Stimulated activated CD4-positive, alpha-beta T cell treated with anti-CD3 and anti-CD28 coated beads, Interleukin-12 subunit alpha, Interleukin-12 subunit beta, amount 100 ng/mL, for 24 hours (primary cell): ENCODE data around the gene RAP1GAP.
A peak's percentile ranks its signal among the peaks of the same experiment; 100 is the strongest.

Experiments used
- DNase-seq, 2 experiments: peaks; one replicate each; pipeline ENCODE4 v3.0.0-alpha.2; 2020; ENCODE audit warnings: low read depth in 2 of 2

The RAP1GAP gene

GRCh38 chr1:21662426-21663247 is 6.5 kb downstream of the RAP1GAP start:
- DNase-seq, result no peak

DNA sequence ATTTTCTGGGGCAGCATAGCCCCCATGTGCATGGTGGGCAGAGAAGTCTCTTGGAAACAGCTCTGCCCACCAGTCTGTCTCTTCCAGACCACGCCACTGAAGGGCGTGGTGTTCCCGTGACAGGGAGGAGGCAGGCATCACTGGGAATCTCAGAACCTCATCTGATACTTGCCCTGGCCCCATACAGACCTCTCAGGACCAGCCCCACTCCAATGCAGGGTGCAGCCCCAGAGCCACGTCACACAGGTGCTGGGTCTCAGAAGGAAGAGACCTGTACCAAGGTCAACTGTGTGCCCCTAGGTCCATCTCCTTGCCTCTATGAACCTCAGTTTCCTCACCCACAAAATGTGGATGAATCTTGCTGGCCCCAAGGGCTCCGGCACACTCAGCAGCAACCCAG is 7.3 kb downstream of the RAP1GAP start:
- DNase-seq, result no peak

DNA sequence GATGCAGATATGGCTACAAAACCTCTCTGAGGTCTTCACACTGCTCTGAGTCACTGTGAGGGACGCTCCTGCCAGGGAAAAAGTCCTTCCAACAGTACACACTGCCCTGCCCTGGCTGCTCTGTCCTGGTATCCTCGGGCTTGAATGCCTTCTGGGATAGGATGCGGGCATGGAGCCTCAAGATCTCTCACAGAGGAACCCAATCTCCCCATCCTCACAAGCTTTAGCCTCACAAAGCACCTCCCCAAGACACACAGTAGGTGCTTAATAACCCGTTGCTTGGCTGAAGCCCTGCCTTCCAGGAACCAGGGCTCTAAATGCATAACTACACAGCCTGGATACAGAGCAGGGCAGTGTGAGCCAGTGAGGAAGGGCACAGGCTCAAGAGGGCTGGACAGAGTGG is 9.2 kb downstream of the RAP1GAP start:
- no peak for DNase-seq

DNA sequence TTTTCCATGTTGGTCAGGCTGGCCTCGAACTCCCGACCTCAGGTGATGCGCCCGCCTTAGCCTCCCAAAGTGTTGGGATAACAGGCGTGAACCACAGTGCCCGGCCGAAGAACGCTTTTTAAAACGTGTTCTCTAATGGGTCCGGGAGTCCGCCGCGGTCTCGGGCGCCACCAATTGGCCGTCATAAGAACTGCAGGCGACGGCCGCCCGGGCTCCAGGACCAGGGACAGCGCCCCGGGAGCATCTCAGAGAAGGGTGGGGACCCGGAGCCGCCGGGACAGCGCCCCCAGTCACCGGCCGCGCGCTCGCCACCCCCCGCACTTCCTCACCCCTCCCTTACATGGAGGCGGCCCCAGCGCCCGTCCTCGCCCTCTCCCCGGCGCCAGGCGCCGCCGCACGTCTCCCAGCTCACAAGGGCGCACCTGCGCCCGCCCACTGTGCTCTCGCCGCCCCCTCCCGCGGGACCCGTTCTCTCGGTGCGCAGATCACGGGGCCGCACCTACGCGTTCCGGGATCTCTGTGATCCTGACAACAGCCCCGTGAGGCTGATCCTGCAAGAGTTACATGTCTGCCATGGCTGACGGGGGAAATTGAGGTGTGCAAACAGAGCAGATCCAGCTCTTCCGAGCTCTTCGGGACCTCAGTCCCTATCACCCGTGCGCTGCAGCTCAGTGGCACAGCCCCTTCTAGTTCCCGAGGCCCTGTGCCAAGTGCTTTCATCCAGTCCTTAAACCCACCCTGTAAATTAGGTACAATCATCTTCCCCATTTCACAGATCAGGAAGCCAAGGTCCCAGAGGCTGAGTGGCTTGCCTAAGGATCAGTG is 9.8 kb downstream of the RAP1GAP start:
- DNase-seq, result peak; percentile 60 to 68

DNA sequence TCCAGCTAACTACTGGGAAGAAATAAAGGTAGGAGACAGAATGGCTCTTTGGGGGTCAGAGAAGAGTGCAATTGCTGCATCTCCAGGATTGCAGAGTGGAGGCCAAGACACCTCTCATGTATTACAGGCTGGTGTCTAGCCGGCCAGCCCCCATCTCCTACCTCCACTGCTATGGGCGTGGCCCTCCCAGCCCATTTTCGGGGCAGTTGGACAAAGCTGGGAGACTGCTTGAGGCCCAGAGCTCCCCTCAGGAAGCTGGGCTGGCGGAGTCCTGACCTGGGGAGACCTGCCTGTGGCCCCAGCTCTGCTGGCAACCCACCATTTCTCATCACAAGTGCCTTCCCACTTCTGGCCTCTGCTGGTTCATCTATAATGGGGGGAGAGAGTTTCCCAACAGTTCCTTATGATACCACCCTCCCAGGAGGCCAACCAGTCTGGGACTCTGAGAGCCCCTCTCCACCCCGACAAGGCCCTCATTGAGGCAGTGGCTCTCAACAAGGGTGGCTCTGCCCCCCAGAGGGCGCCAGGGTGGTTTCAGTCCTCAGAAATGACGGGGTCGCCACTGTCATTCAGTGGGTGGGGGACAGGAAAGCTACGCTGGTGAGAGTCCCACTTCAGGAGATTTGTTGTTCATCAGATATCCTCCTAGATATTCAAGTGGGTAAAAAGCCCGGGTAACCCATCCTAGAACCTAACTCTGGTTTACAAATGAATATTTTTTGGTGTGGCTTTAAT is 11.5 kb downstream of the RAP1GAP start:
- no peak for DNase-seq

DNA sequence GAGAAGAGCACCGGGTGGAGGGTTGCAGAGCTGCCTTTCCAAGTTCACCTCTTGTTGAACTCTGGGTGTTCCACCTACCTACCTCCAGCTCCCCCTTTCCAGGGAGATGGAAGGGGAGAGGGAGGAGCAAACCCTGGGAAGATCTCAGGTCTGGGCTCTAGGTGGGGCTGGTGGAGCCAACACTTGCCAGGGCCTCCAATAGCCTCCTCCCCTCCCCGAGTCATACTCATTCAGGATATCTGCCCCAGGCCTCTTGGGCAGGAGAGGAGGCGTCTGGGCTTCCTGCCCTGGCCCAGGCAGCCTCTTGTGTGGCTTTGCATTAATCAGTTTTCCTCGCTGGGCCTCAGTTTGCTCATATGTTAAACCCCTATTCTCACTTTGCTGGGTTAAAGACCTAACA is 13.4 kb downstream of the RAP1GAP start:
- no peak for DNase-seq

- DNase-seq, result no peak
Measured at GRCh38 chr1:21655259-21655658, 13.9 kb downstream of the RAP1GAP start.

- DNase-seq, result no peak
Measured at GRCh38 chr1:21654209-21654608, 14.9 kb downstream of the RAP1GAP start.

- no peak for DNase-seq
Measured at GRCh38 chr1:21653744-21654100, 15.4 kb downstream of the RAP1GAP start.

GRCh38 chr1:21652937-21653743 is 16.0 kb downstream of the RAP1GAP start:
- no peak for DNase-seq

DNA sequence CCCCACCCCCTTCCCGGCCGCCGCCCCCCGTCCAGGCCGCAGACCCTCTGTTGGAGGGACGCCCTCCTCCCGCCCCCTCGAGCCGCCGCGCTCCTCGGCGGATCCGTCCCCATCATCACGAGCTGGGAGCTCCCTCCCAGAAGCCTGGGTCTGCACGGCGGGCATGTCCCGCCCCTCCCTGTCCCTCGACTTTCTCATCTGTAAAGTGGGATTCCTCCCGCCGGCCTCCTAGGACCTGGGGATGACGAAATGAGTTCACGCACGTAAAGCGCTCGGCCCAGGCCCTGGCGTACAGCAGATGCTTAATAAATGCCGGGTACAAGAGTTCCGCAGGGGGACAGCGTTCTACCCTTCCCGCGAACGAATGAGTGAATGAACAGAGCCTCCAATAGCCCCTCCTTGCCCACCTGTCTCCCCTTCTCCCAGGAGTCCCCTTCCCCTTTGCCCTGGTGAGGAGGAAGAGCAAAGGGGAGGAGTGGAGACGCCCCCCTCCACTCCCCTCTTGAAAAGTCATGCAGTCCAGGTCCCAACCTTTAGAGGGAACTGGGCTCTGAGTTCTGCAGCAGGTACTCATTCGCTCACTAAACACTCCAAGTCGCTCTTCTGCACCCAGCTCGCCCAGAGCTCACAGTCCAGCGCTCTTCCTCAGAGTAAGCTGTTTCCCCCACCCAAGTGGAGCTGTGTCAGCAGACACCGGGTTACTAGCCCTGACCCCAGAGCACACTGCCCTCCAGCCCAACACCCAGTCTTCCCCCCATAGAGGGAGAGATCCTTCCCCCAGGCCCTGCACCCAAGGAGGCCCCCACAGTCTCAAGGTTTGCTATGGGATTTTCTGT is 16.8 kb downstream of the RAP1GAP start:
- DNase-seq, result no peak

GRCh38 chr1:21651214-21652042 is 17.7 kb downstream of the RAP1GAP start:
- DNase-seq, result peak in 1 of 2 experiments; percentile 27

DNA sequence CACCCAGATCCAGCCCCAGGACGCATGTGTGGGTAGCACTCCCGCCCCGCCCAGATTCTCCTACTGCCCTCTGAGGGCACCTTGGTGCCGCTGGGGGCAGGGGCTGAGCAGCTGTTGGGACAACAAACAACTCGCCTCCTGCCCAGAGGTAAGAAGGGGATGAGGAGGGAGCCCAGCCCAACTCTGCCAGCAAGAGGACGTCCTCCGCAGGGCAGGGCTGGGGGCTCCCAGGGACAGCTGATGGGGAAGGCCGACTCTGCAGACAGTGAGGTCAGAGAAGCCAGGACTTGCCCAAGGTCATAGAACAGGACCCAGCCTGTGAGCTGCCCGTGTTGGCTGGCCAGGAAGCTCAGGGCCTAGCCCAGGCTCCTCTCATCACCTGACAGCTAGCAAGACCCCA is 18.8 kb downstream of the RAP1GAP start:
- no peak for DNase-seq

GRCh38 chr1:21649315-21649714 is 19.8 kb downstream of the RAP1GAP start:
- DNase-seq, result no peak

- no peak for DNase-seq
Measured at GRCh38 chr1:21648791-21649190, 20.4 kb downstream of the RAP1GAP start.

GRCh38 chr1:21648352-21648730 is 20.8 kb downstream of the RAP1GAP start:
- no peak for DNase-seq

DNA sequence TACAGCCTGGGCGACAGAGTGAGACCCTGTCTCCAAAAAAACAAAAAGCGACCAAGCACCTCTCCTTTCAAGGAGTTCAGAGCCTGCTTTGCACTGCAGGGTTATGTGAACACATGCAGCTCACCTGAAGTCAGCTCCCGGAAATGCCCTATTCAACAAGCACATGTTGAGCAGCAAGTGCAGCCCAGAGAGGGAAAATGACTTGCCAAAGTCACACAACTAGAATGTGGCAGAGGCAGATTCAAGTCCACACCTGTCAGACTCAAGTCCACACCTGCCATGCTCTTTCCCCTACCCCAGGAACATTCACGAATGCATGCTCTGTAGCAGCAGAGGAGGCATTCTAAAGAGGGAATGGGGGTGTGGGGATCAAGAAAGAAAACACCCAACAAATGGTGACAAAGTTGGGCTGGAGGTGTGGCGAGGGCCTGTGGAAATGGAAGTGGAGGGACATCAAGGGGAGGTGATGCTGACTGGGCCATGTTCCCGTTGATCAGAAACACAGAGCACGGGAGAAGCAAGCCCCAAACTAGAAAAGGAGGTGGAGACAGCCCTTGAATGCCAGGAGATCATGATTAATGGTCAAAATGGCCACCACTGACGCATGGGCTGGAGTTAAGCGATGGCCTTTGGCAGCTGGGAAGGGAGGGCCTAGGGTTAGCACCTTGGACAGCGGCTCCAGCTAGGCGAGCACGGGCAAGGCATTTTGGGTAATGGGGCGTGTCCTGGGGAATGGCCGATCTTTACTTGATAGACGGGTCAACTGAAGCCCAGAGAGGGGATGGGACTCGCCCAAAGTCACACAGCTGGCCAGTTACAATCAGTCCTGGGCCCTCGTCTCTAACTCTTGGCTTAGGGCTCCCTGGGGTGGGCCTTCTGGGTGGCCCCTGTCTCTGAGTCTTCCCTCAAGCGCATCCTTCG is 21.5 kb downstream of the RAP1GAP start:
- DNase-seq, result peak in 1 of 2 experiments; percentile 32

DNA sequence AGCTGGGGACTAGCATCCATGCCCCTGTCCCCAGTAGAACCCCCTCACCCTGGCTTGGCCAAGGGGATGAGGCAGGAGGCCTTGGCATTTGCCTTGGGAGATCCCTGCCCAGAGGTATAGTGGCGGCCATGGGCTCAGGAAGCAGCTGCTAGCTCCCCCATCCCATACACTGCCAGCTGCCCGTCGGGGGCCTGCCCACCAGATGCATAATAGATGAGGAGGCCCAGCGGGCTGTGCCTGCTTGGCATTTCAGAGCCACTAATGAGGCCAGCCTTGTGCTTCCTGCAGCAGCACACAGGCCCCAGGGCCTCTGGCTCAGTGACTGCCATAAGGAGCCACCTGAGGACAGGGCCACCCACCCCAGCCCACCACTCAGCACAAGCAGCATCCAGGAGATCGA is 23.6 kb downstream of the RAP1GAP start:
- no peak for DNase-seq

GRCh38 chr1:21644906-21645305 is 24.3 kb downstream of the RAP1GAP start:
- DNase-seq, result no peak
